HG02642 (cell line): ENCODE data around the gene DUS2.
A peak's percentile ranks its signal among the peaks of the same experiment; 100 is the strongest.
"Not testable (repeated sequence)": the region's sequence is repeated elsewhere in the genome, so short reads cannot be mapped to it uniquely, and the experiment has no call there.

ENCODE experiments used
- ATAC-seq: cut with Tn5 transposase; IDR thresholded peaks from one replicate; pipeline ENCODE4 v1.9.1; 2021; ENCODE audit warnings: mild to moderate bottlenecking; ENCODE audit not compliant: unreplicated experiment, poor library complexity

DUS2 gene

DNA sequence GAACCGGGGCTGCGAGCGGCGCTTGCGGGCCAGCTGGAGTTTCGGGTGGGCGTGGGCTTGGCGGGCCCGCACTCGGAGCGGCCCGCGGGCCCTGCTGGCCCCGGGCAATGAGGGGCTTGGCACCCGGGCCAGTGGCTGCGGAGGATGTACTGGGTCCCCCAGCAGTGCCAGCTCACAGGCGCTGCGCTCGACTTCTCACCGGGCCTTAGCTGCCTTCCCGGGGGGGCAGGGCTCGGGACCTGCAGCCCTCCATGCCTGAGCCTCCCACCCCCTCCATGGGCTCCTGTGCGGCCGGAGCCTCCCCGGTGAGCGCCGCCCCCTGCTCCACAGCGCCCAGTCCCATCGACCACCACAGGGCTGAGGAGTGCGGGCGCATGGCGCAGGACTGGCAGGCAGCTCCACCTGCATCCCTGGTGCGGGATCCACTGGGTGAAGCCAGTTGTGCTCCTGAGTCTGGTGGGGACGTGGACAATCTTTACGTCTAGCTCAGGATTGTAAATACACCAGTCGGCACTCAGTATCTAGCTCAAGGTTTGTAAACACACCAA is 24.8 kb upstream of the DUS2 start:
- not testable (repeated sequence) for ATAC-seq

DNA sequence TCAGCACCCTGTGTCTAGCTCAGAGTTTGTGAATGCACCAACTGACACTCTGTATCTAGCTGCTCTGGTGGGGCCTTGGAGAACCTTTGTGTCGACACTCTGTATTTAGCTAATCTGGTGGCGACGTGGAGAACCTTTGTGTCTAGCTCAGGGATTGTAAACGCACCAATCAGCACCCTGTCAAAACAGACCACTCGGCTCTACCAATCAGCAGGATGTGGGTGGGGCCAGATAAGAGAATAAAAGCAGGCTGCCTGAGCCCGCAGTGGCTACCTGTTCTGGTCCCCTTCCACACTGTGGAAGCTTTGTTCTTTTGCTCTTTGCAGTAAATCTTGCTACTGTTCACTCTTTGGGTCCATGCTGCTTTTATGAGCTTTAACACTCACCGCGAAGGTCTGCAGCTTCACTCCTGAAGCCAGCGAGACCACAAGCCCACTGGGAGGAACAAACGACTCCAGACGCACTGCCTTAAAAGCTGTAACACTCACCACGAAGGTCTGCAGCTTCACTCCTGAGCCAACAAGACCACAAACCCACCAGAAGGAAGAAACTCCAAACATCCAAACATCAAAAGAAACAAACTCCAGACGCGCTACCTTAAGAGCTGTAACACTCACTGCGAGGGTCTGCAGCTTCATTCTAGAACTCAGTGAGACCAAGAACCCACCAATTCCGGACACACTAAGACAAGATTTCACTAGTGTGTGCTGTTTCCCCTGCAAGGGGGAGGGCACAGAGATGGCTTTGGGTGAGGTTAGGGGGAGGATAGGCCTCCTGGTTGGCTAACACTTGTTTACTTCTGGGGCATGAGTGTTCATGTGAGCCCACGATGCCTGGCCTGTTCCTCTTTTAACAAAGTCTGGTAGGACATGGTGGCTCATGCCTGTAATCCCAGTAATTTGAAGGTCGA is 24.1 kb upstream of the DUS2 start, which contains the start of gene DPEP2:
Gene DPEP2, minus strand, starts transcription at position 706 of the 910 bp plus-strand sequence. CDS start 6,272 bp downstream, outside the sequence.
- ATAC-seq: not testable (repeated sequence)

DNA sequence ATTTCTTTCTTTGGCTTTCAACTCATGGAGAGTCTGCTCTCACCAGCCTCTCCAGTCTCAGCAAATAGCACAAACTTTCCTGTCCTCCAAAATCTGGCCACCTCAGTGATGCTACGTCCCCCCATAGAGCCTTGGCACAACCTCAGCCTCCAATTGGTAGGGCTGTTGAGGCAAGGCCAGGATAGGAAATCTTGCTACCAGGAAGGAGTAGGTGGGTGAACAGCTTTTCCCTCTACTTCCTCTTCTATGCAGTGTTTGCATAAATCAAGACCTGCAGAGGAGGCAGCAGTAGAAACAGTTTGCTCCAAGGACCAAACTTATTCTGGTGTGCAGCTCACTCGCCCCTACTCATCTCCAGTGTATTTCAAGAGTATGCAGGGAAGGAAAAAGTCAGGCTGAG is 23.1 kb upstream of the DUS2 start:
- ATAC-seq: no peak

DNA sequence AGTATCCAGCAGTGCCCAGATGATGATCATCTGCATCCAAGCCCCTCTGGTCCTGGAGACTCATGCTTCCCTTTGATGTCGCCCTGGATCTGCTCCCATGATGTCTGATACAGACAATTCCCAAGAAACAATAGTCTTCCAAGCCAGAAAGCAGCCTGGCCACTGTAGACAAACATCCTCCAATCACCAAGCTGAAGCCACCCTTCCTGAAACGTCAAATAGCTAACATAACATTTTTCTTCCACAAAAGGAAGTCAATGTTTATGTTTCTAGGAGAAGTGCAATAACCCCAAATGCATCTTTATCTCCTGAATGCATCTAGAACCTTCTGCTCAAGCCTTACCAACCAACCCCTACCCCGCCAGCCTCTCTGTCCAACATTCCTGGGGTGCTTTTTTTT is 22.6 kb upstream of the DUS2 start:
- ATAC-seq: no peak

DNA sequence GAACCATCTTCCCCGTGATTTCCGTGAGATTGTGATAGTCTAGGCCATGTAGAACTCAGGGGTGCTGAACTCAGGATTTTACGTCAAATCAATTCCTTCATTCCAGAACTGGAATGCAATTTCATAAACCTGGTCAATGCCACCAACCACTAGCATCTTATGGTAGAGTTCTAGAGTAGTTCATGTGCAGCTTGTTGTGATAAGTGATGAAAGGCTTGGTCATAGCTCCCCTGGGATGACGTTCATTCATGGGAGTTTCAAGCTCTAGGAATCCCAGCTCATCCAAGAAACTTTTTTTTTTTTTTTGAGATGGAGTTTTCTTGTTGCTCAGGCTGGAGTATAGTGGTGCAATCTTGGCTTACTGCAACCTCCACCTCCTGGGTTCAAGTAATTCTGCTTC is 20.1 kb upstream of the DUS2 start:
- no peak for ATAC-seq

DNA sequence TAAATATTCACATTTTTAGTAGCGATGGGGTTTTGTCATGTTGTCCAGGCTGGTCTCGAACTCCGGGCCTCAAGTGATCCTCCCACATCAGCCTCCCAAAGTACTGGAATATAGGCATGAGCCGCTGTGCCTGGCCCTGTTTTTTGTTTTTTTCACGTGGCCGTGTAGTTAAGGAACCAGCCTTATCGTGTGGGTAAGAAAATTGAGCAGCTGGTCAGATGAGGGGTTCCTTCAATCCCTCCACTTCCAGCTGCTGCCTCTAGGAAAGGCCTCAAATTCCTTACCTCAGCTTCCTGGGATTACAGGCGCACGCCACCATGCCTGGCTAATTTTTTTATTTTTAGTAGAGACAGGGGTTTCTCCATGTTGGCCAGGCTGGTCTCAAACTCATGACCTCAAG is 17.9 kb upstream of the DUS2 start:
- no peak for ATAC-seq

DNA sequence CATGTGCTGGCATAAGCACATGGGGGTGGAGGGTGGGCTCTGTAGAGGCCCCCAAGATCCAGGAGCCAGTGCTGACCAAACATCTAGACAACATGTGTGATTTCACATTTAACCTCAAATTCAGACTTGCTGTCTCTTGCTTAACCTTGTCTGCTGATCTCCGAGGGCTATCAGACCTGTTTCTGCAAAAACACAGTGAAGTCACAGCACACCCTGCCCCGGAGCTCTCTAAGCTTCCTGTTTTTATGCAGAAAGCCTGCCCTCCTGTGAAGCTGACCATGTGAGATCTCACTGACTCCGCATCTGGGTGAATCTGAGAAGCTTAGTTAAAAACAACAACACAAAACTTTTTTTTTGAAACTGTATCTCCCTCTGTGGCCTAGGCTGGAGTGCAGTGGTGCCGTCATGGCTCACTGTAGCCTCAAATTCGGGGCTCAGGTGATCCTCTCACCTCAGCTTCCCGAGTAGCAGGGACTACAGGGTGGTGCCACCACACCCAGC is 17.2 kb upstream of the DUS2 start:
- ATAC-seq: no peak

DNA sequence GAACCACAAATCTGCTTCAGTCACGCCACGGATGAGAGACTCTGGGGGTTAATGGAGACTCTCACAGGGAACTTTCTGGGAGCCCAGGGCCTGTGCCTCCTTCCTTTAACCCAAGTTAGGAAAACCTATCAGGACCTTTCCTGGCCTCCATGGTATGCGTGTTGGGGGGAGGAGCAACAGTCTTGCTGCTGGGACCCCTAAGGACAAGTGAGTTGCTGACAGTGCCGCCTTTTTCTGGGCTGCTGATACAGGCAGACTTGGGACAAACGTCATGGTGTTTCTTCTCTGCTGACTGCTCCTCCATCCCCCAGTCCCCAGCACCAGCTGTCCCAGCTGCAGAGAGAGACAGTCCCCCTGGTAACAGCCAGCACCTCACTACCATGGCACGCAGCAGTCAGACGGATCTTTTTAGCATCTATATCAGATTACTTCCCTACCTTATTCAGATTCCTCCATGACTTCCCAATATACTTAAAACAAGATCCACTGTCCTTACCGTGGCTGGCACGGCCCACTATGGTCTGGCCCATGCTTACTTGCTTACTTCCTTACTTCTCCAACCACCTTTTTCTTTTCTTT is 13.8 kb upstream of the DUS2 start:
- no peak for ATAC-seq

DNA sequence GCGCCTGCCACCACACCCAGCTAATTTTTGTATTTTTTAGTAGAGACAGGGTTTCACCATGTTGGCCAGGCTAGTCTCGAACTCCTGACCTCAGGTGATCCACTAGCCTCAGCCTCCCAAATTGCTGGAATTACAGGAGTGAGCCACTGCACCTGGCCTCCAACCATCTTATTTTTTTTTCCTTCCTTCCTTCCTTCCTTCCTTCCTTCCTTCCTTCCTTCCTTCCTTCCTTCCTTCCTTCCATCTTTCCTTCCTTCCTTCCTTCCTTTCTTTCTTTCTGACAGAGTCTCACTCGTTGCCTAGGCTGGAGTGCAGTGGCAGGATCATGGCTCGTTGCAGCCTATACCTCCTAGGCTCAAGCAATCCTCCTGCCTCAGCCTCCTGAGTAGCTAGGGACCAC is 13.2 kb upstream of the DUS2 start:
- ATAC-seq: not testable (repeated sequence)

DNA sequence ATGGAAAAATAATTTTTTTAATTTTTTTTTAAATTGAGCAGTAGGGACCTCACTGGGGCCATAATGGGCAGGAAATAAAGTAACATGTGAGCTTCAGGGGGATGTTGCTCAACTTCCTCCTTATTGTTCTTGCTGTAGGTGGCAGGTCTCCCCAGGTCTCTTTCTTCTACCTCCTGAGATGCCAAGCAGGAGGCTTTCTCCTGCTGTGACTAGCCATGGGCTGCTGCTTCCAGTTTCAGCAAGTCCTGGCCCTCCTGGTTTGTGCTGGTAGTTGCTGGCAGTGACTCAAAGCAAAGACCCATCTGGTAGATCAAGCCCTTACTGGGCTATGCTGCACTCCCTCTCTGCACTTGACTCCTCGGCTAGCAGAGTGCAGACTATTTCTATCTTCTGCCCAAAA is 9.6 kb upstream of the DUS2 start:
- no peak for ATAC-seq

DNA sequence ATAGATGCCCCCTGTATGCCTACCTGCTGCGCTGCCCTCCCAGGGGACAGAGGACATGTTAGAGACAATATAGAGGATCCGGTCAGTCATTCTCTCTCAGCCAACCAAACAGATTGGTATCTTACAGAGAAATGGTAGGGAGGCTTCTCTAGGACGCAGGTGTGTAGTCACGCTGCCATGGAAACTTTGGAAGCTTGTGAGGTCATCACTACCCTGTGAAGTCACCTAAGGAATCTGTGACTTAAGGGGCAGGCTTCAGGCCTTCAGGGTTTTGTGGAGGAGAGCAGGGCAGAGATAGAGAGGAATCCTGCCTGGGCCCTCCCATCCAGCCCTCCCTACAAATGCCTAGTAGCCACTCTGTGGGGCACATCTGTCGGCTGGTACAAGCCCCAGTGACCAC is 7.4 kb upstream of the DUS2 start, which contains the start of gene DPEP2NB:
Gene DPEP2NB, minus strand, starts transcription at position 231 of the 400 bp plus-strand sequence. Its CDS starts 141 bp downstream, at position 90.
- ATAC-seq: no peak

DNA sequence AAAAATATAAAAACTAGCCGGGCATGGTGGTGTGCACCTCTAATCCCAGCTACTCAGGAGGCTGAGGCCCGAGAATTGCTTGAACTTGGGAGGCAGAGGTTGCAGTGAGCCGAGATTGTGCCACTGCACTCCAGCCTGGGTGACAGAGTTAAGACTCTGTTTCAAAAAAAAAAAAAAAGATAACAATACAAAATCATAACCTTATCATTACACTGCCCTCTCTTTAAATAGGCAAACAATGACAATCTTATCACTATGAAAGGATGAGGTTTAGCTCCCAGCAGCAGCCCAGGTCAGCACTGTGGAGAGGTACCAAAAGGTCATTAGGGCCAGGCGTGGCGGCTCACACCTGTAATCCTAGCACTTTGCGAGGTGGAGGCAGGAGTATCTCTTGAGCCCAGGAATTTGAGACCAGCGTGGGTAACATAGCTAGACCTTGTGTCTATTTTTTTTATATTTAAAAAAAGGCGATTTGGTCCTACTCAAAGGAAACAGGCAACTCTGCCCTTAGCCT is 3.9 kb upstream of the DUS2 start:
- ATAC-seq: no peak

DNA sequence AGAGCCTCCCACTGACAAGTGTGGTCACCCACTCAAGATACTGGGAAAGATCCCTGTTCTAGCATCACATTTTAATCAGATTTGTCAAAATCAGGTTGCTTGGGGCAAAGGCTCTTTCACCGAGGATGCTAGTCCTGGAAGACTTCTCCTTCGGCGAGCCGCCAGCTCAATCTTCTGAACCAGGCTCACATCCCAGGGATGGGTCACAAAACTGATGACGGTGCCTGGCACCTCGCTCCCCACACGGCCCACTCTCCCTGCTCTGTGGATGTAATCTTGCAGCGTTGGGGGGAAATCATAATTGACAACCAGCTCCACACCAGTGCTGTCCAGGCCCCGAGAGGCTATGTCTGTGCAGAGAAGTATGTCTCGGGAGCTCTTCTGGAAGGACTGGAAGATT is 1.6 kb upstream of the DUS2 start:
- ATAC-seq: no peak

DNA sequence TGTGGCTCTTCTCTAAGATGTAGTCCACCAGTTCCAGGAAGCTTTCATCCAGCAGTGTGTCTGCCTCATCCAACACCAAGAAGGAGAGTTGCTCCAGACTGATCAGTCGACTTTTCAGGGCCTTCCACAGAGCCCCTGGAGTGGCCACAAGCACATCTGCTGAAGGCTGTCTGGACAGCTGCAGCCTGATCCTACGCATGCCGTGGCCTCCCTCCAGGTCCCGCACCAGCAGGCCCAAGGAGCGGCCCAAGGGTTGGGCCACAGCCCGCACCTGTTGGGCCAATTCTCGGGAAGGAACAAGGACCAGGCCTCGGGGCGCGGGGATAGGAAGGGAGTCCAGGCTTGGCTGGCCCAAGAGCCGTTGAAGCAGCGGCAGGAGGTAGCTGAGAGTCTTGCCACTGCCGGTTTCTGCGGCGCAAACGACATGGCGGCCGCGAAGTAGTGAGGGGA is 781 bp upstream of the DUS2 start:
- ATAC-seq: peak; percentile 8

DNA sequence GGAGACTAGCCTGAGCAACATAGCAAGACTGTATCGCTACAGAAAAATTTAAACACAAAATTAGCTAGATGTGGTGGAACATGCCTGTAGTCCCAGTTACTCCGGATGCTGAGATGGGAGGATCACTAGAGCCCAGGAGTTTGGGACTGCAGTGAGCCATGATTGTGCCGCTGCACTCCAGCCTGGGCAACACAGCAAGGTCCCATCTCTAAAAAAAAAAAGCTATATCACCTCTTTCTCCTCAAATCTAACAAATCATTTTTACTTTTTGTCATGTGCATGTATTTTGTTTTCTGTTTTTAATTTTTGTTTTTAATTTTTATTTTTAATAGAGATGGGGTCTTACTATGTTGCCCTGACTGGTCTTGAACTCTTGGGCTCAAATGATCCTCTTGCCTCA is 5.9 kb downstream of the DUS2 start:
- no peak for ATAC-seq

DNA sequence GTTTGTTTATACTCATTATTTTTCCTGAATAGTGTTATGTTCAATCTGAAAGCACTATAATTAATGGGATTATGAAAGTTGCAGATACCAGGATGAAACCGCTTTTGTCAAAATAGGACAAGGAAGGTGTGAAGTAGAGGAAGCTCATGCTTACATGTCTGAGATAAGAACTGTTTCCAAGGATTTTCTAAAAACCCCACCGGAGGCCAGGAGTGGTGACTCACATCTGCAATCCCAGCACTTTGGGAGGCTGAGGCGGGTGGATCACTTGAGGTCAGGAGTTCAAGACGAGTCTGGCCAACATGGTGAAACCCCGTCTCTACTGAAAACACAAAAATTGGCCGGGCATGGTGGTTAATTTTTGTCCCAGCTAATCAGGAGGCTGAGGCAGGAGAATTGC is 7.0 kb downstream of the DUS2 start:
- not testable (repeated sequence) for ATAC-seq

DNA sequence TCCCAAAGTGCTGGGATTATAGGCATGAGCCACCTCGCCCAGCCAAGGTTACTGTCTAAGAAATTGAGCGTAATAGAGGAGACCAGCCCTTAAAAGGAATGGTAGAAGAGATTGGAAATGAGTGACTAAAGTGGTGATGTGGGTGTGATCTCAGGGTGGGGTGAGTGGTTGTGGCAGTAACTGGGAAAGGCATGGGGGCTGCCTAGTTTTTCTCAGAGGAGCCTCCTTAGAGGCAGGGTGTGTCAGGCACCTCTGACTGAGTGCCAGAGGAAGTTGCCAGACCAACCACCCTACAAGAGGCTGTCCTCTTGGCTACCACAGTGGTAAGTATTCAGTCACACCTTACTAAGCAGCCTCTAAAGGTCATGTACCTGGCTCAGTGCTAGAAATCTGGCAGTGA is 8.9 kb downstream of the DUS2 start:
- ATAC-seq: no peak

DNA sequence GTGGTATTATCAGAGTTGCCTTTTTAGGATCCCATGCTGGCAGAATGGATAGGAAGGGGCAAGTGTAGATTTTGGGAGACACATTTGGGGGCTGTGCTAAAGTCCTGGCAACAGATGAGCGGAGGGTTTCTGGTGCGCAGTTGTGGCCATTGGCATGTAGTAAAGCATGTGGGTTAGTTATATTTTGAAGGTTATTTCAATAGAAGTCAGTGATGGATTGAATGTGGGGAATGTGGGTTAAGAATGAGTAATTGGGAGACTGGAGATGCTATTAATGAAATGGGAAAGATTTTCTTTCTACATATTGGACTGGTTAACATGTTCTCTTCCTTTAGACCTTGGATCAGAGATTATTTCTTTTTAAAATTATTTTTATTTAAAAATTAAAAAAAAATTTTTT is 10.0 kb downstream of the DUS2 start:
- no peak for ATAC-seq

DNA sequence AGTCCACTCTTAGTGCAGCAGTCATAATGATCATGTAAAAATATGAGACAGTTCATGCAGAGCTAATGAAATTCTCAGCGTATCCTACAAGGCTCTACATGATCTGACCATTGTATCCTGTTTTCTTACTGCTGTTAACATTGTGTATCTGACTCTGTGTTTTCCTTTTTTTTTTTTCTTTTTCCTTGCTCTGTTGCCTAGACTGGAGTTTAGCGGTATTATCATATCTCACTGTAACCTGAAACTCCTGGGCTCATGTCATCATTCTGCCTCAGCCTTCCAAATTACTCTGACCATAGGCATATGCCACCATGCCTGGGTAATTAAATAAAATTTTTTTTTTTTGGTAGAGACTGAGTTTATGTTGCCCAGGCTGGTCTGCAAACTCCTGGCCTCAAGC is 12.1 kb downstream of the DUS2 start:
- no peak for ATAC-seq

DNA sequence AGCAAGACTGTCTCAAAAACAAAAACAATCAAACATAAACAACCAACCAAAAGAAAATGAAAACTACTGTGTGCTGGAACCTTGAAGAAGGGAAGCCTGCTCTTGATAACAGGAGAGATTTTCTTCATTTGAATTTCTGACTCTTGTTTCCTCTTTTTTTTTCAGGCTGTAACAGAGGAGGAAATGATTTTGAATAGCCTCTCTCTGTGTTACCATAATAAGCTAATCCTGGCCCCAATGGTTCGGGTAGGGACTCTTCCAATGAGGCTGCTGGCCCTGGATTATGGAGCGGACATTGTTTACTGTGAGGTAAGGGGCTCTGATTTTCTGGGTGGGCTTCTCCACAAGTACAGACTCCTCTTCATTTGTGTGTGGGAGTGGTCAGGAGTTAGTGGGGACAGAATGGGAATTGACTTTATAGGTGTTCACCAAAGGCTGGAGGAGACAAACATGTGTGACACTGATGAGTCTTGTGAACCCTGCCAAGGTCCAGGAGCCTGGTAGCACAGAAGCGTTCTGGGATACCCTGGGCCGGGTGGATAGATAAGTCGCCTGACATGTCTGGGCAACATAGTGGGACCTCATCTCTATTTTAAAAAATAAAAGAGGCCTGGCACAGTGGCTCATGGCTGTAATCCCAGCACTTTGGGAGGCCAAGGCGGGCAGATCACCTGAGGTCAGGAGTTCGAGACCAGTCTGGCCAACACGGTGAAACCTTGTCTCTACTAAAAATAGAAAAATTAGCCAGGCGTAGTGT is 14.9 kb downstream of the DUS2 start:
- no peak for ATAC-seq
